MG63 (cell line): Measurements from ENCODE around the gene VASN. TPM values are rescaled to one million over a fixed set of nuclear protein-coding genes. Genes with fewer than 3 reads are reported as not detected.
A peak's percentile ranks its signal among the peaks of the same experiment; 100 is the strongest.
"Not testable (repeated sequence)": the region's sequence is repeated elsewhere in the genome, so short reads cannot be mapped to it uniquely, and the experiment has no call there.

ENCODE experiments used
- DNase-seq: peaks from one replicate; pipeline ENCODE4 v3.0.0-alpha.2; 2020
- H3K27me3 ChIP-seq: fragments of 250-450 bp; sonication (Bioruptor Pico); 2 replicates; pipeline ENCODE4 v1.5.1; 2020; ENCODE audit warnings: mild to moderate bottlenecking, moderate library complexity
- H3K36me3 ChIP-seq: fragments of 250-450 bp; sonication (Bioruptor Pico); 2 replicates; pipeline ENCODE4 v1.5.1; 2020; ENCODE audit warnings: mild to moderate bottlenecking, moderate library complexity
- H3K4me3 ChIP-seq: fragments of 250-450 bp; sonication (Bioruptor Pico); 2 replicates; pipeline ENCODE4 v1.5.1; 2020; ENCODE audit warnings: mild to moderate bottlenecking, moderate library complexity
- H3K9me3 ChIP-seq: fragments of 250-450 bp; sonication (Bioruptor Pico); 2 replicates; pipeline ENCODE4 v1.5.1; 2020; ENCODE audit warnings: mild to moderate bottlenecking, moderate library complexity
- total RNA-seq: library from RNA; depleted of rRNA; stranded (reverse); fragments of >200 nt; shearing (Covaris generic); gene quantifications from 2 replicates; pipeline ENCODE4 v1.2.3, GENCODE V29; 2014; ENCODE audit warnings: low replicate concordance

VASN gene
- total RNA-seq, 1 experiment from 2014 or later: 68.7 TPM

DNA sequence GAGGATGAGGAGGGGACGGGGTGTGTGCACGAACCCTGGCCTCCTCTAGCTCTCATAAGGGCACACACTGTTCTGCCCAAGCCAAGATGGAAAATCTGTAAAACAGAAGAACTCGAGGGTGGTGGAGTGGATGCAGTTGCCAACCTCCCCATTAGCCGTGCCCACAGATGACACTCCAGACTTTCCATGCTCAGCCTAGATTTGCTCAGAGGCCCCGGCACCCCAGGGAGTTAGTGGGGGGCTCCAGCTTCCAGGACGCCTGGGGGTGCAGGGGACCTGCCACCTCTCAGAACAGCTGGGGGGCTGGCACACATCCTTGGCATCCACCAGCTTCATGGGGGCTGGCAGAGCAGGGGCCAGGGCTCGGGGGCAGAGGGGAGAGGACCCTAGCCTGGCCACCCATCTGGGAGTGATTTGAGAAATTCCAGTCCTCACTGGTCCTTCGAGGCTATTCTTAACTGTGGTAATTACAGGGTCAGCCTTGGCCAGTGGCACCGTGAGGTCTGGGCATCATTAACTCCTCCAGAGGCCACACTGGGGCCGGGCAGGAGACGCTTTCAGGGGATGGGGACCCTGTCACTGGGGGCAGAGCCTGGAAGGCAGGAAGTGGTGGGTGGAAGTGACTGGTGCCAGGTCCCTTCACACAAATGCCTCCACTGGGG lies 14.3 kb downstream of the VASN start:
- DNase-seq: no peak
- Histone ChIP-seq H3K27me3 (no peaks in the 10 kb centered on the region), H3K36me3 (peaks cover 53% of the 10 kb centered on the region), H3K4me3 (no peak overlapping the region), H3K9me3 (no peaks in the 10 kb centered on the region)

DNA sequence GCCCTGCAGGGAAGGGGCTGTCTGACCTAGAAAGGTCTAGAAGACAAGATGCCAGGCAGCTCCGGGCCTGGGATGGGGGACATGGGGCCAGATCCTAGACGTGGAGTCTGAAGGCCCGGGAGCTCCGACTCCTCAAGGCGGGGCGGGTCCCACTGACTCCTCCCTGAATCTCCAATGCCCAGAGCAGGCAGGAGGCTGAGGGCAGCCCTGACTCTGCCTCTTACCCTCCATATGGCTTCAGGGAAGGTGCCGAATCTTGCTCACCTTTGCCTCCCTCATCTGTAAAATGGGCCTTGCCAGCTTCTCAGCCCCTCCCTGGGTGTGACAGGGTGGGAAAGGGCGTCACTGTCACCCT lies 14.8 kb downstream of the VASN start:
- Histone ChIP-seq H3K27me3 (no peaks in the 10 kb centered on the region), H3K9me3 (no peaks in the 10 kb centered on the region), H3K36me3 (peaks cover 48% of the 10 kb centered on the region), H3K4me3 (no peak overlapping the region)
- DNase-seq: peak; percentile 65

DNA sequence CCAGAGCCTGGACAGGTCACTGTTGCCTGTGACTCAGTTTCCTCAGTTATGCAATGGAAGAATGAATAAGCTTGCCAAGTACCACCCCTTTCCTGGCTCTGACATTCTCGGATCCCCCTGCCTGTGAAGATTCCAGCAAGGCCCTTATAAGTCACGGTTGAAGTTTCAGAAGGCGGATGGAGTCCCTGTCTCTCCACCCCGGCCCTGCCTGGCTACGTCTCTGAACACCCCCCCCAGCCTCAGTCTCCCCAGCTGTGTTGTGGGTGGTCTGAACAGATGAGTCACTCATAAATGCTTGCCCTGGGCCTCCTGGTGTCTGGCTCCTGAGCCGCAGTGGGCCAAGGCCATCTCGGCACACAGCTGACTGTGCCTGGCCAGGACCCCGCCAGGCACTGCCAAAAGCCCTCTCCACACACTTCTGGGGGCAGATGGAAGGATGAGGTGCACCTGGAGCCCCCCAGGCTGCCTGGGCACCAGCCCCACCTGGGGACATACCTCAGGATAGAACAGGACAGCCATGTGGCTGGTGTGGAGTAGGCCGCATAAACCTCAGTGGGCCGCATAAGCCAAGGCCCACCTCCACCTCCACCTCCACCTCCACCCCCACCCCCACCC lies 15.4 kb downstream of the VASN start:
- no peak for DNase-seq
- Histone ChIP-seq H3K9me3 (no peaks in the 10 kb centered on the region), H3K4me3 (no peak overlapping the region), H3K36me3 (peaks cover 42% of the 10 kb centered on the region), H3K27me3 (no peaks in the 10 kb centered on the region)

DNA sequence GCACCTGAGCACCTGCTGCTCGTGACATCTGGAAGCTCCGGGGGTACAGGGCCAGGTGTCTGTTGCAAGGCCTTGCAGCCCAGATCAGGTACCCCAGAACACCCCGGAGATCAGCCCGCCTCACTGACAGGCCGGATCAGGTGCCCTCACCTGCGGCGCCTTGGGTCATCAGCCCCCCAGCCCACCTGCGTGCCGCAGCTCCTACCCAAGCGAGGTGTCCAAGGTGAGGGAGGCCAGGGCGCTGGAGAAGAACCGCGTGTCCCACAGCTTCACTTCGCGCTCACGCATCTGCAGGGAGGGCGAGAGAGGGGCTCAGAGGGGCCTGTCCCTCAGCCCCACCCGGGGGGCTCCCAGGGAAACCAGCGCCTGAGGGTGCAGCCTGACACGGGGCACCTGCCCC lies 16.1 kb downstream of the VASN start:
- peaks cover 36% of the 10 kb centered on the region for H3K36me3 ChIP-seq
- H3K27me3 ChIP-seq: no peaks in the 10 kb centered on the region
- H3K4me3 ChIP-seq: no peak overlapping the region
- DNase-seq: no peak
- no peaks in the 10 kb centered on the region for H3K9me3 ChIP-seq

DNA sequence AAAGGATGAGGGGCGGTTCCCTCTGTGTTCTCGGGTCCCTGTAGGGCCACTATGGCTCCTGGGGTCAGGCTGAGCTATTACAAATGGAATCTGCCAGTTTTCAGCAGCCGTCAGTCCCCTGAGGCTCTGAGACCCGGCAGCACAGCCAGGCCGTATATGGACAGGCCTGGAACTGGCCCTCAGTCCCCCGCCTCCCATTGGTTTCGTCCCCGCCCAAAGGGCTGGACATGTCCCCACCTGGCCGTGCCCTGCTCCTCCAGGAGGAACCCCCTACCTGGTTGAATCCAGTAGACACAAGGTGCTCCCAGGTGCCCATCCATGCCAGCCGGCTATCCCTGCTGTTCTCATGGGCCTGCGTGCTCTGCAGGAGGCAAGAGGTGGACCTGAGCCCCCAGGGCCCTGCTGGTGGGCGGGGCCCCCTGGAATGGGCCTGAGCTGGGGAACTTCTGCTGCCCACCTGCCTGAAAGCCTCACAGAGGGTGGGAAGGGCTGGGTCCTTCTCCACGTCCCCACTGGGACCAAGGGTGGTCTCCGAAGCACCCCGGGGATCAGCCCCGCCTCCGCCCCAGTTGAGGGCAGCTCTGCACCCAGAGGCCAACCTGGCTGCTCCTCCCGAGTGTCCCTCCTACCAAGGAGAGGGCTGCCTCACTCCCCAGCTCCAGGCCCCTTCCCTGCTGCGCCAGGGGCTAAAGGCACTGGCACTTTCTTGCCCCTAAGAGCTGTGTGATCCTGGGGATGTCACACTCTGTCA lies 16.8 kb downstream of the VASN start:
- no peak for DNase-seq

DNA sequence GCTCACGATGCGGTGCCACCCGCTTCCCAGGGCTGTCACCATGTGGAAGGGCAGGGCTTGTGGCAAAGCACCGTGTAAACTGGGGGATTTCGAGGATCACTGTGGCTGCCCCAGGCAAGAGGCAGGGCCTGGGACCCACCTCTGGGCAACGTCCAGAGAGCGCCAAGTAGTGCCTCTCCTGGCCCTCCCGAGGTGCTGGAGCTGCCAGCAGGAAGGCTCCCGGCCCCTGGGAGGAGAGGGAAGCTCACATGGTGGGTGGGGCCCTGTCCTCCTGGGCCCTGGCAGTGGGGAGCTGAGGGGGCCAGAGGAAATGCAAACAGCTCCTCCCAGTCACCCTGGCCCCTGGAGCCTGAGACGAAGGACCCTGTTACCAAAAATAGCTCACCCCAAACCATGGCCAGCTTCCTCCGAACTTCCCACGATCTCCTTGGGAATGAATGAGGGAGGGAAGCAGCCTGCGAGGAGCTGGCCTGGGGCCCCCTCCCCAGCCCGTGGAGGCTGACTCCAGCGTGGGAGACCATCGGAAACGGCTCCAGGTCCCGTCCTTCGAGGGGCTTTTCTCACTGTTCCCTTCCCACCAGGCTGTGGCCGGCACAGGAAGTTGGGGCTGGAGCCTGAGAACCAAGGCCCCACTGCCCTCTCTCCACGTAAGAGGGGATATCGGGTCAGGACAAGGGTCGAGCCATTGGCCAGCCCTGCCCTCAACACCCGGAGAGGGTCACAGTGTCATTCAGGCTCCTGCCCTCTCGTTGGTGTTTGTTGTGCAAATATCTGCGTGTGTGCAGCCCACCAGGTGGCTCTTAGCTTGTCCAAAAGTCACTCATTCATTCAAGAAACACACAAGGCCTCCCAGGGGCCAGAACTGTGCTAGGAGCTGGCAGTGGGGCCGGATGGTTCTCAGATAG lies 17.7 kb downstream of the VASN start:
- no peak for DNase-seq
- H3K9me3 ChIP-seq: no peaks in the 10 kb centered on the region
- no peak overlapping the region for H3K4me3 ChIP-seq
- peaks cover 29% of the 10 kb centered on the region for H3K36me3 ChIP-seq
- no peaks in the 10 kb centered on the region for H3K27me3 ChIP-seq

More for the DNA sequence above, 16.8 kb downstream of the VASN start:
- Histone ChIP-seq H3K9me3 (no peaks in the 10 kb centered on the region), H3K27me3 (no peaks in the 10 kb centered on the region), H3K36me3 (peaks cover 36% of the 10 kb centered on the region), H3K4me3 (no peak overlapping the region)

DNA sequence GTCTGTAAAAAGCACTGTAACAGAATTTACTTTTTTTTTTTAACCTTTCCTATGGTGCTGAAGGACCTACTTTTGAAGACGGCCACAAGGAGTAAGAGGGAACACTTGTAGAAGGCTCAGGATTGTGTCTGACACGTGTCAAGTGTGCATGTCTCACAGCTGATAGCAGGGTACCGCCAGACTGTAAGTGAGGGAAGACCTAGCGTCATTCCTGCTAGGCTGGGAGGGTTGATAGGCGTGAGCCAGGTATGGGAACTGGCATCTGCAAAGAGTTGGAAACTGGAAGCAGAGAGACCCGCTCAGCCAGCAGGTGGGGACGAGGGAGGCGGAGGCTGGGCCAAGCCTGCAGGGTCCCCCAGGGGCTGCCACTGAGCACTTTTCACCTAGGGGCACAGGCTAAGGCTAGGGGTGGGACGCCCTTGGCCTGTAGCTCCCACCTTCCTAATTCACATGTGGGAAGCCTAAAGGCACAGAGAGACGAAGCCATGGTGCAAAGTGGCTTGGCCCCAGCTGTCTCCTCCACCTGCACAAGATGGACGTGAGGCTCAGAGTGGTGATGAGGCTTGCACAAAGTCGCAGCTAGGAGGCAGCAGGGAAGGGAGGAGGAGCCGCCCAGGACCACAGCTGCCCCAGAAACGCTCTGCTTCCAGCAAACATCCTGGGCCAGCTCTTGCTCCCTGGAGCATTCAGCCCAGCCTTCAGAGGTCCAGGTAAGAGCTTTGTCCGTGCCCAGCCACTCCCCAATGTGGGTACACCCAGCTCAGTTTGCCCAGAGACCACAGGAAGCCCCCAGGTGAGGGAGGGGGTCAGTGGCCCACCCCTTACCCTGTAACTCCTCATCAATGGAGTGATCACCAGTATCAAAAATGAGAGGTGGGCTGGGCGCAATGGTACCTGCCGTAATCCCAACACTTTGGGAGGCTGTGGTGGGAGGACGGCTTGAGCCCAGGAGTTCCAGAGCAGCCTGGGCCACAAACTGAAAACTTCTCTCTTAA lies 18.9 kb downstream of the VASN start:
- Histone ChIP-seq H3K27me3 (no peaks in the 10 kb centered on the region), H3K9me3 (no peaks in the 10 kb centered on the region), H3K4me3 (no peak overlapping the region), H3K36me3 (peaks cover 27% of the 10 kb centered on the region)
- DNase-seq: no peak

DNA sequence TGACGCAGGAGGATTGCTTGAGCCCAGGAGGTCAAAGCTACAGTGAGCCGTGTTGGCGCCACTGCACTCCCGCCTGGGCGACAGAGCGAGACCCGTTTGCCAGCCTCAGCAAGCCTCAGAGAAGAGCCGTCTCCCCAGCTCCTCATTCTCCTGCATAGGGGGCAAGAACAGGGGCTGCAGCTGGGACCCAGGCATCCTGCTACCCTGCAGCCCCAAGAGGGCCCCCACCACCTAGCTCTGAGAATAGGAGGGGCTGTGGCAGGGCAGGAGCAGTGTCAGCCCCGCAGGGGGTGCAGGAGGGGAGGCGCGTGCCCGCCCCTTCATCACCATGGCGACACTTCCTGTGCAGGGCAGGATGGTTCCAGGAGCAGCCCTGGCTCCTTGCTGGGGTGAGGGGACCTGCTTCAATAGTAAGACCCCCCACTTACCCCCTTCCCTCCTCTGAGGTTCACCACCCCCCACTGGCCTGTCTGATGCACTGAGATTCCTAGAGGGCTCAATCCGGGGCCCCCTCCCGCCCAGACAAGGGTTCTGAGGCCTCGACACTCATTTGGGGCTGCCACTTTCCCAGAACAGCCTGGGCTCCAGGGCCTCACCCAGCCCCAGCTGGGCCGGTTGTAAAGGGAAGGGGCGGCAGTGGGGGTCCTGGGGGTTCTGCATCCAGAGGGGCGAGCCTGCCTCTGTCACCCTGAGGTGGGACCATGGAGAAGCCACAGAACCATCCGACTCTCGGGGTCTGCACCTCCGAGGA lies 20.2 kb downstream of the VASN start:
- H3K9me3 ChIP-seq: no peaks in the 10 kb centered on the region
- H3K4me3 ChIP-seq: no peak overlapping the region
- peaks cover 19% of the 10 kb centered on the region for H3K36me3 ChIP-seq
- no peak for DNase-seq
- H3K27me3 ChIP-seq: no peaks in the 10 kb centered on the region

DNA sequence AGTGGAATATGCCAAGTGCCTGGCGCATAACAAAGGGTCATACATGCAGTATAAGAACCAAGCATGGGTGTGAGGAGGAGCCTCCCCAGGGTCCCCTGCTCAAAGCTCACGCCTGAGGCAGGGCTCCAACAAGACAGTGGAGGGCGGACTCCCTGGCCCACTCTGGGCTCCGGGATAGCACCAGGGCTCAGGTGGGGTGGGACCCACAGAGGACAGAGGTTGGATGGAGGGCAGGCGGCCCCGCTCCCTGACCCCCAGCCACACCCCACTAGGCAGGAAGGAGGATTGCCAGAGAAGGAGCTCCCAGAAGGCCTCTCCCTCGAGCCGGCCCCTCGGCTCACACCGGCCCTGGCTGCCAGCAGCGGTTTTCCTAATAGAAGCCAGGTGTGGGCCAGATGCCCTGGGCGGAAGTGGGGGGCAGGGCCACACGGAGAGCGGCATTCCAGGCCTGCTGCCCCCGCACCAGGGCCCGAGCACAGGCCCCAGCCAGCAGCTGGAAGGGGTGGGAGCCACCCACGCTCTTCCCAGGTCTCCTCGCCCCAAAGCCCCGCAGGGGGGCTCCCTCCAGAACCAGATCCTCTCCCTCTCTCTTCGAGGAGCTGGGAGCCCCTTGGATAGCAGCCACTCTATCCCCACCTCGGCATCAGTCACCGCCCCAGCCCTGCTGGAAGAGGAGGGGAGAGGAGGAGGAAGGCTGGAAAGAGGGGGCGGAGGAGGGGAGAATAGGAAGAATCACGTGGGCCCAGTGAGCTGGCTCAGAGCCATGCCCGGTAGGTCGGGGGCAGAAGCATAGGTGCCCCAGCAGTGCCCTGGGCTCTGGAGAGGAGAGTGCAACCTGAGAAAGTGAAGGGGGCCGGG lies 21.0 kb downstream of the VASN start:
- H3K4me3 ChIP-seq: no peak overlapping the region
- H3K27me3 ChIP-seq: no peaks in the 10 kb centered on the region
- peaks cover 18% of the 10 kb centered on the region for H3K36me3 ChIP-seq
- no peaks in the 10 kb centered on the region for H3K9me3 ChIP-seq
- peak; percentile 67 for DNase-seq

DNA sequence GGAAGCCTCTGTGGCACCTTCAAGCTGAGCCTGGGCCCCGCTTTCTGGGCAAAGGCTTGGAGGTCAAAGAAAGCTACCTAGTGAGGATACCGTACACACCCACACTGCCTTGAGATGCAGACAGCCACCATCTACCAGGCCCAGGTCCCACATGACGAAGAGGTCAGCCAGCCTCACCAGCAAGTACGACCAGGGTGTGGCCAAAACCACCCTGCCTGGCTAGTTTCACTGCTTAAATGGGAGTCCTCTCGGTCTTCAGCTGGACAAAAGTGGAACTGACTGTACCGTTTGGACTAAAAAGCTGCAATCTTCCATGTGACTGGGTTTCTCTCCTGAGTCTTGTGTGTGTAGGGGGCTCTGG lies 21.6 kb downstream of the VASN start:
- peaks cover 12% of the 10 kb centered on the region for H3K36me3 ChIP-seq
- no peak for DNase-seq

DNA sequence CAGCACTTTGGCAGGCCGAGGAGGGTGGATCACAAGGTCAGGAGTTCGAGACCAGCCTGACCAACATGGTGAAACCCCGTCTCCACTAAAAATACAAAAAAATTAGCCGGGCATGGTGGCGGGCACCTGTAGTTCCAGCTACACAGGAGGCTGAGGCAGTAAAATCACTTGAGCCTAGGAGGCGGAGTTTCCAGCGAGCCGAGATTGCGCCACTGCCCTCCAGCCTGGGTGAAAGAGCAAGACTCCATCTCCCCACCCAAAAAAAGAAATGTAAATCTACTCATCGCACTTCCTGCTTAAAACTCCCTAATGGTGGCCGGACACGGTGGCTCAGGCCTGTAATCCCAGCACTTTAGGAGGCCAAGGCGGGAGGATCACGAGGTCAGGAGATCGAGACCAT lies 22.2 kb downstream of the VASN start:
- H3K9me3 ChIP-seq, DNase-seq, H3K4me3 ChIP-seq, H3K27me3 ChIP-seq: not testable (repeated sequence)
- peaks cover 12% of the 10 kb centered on the region for H3K36me3 ChIP-seq

More for the DNA sequence above, 21.6 kb downstream of the VASN start:
- Histone ChIP-seq H3K27me3 (no peaks in the 10 kb centered on the region), H3K9me3 (no peaks in the 10 kb centered on the region), H3K4me3 (no peak overlapping the region)

DNA sequence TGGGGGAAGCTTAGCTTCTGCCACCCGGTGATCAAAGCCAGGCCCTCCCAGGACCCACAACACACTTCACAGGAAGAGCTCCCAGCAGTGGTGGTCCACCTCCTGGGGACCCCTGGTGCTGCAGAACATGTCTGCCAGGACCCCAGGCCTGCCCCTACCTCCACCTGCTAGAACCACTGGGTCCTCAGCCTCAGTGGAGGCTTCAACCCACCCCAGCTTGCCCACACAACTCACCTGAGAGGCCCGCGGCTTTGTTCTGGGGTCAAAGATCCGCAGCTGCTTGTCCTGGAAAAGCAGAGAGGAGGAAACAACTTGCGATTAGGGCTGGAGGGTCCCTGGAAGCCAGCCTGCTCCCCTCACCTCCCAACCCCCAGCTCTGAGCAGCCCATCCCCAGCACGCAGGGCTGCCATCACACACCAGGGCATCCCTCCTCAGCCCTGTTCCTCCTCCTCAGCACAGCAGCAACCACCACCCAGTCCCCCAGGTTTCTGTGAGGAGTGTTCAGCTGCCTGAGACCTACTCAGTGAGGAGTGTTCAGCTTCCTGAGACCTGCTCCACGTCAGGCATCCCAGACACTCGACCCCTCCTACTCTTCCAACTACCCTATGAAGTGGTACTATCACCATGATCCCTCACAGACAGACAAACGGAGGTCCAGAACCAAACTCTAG lies 23.5 kb downstream of the VASN start:
- H3K4me3 ChIP-seq: no peak overlapping the region
- no peak for DNase-seq
- H3K36me3 ChIP-seq: peaks cover 14% of the 10 kb centered on the region
- no peaks in the 10 kb centered on the region for H3K9me3 ChIP-seq
- H3K27me3 ChIP-seq: no peaks in the 10 kb centered on the region

DNA sequence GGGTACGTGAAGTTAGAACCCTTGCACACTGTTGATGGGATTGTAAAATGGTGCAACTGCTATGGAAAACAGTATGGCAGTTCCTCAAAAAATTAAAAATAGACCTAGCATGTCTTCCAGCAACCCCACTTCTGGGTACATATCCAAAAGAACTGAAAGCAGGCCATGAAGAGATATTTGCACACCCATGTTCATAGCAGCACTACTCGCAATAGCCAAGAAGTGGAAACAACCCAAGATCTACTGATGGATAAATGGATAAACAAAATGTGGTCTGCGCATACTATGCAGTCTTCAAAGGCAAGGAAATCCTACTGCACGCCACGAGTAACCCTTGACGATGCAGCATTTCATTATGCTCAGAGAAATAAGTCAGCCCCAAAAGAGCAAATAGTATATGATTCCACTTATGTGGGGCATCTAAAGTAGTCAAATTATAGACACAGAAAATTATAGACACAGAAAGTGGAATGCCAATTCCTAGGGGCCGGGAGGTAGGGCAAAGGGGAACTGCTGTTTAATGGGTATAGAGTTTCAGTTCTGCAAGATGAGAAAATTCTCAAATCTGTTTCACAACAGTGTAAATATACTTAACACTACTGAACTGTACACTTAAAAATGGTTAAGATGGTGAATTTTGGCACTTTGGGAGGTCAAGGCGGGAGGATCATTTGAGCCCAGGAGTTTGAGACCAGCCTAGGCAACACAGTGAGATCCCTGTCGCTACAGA lies 27.5 kb downstream of the VASN start:
- H3K4me3 ChIP-seq: no peak overlapping the region

More for the DNA sequence above, 27.5 kb downstream of the VASN start:
- Histone ChIP-seq H3K36me3 (peaks cover 22% of the 10 kb centered on the region), H3K27me3 (no peaks in the 10 kb centered on the region), H3K9me3 (no peaks in the 10 kb centered on the region)
- DNase-seq: no peak
